RWPE1 (cell line): ENCODE results near the gene PURA.

ENCODE experiments used
- CTCF ChIA-PET: fragments of 350-600 bp; sonication (Branson Sonifier 250); formaldehyde crosslinking; extraction: SDS; loops from one replicate; lab custom pipeline; 2021; lab: Yijun Ruan, JAX
- POLR2A ChIA-PET: fragments of 400-600 bp; formaldehyde crosslinking; extraction: SDS; loops from one replicate; lab custom pipeline; 2020; ENCODE audit warnings: antibody characterized with exemption; ENCODE audit not compliant: low non-redundant PET; lab: Yijun Ruan, JAX
- DNase-seq: peaks from one replicate; pipeline ENCODE4 v3.0.0; 2012; ENCODE audit warnings: low spot score
- H3K27ac ChIP-seq: fragments of 450-650 bp; 2 replicates; pipeline ENCODE4 v1.5.1; 2017
- TF ChIP-seq, protein P1 (sequence below): fragments of 450-650 bp; conservative IDR thresholded peaks from 2 replicates; pipeline ENCODE4 v1.5.1; 2017; ENCODE audit warnings: low read depth, mild to moderate bottlenecking

The PURA gene

GRCh38 chr5:140113699-140114263 is at the start of gene PURA:
Gene PURA, plus strand, starts transcription at chr5:140114109. Its CDS starts 73 bp downstream, at chr5:140114182.
- TF ChIP-seq, protein P1, sequence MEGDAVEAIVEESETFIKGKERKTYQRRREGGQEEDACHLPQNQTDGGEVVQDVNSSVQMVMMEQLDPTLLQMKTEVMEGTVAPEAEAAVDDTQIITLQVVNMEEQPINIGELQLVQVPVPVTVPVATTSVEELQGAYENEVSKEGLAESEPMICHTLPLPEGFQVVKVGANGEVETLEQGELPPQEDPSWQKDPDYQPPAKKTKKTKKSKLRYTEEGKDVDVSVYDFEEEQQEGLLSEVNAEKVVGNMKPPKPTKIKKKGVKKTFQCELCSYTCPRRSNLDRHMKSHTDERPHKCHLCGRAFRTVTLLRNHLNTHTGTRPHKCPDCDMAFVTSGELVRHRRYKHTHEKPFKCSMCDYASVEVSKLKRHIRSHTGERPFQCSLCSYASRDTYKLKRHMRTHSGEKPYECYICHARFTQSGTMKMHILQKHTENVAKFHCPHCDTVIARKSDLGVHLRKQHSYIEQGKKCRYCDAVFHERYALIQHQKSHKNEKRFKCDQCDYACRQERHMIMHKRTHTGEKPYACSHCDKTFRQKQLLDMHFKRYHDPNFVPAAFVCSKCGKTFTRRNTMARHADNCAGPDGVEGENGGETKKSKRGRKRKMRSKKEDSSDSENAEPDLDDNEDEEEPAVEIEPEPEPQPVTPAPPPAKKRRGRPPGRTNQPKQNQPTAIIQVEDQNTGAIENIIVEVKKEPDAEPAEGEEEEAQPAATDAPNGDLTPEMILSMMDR = peak; percentile 21; the same call in 1 of the 2 replicates
- peak within 1 kb of the TSS; percentile 95 for H3K27ac ChIP-seq
- peak; percentile 97 for DNase-seq
- POLR2A ChIA-PET = no interaction called here
- CTCF ChIA-PET = interaction anchor here (0.7 to 2.3 kb wide), 4 partner anchors 32 to 670 kb away, joined by 3 to 10 read pairs (median 4); no protein-coding TSS in a partner anchor

DNA sequence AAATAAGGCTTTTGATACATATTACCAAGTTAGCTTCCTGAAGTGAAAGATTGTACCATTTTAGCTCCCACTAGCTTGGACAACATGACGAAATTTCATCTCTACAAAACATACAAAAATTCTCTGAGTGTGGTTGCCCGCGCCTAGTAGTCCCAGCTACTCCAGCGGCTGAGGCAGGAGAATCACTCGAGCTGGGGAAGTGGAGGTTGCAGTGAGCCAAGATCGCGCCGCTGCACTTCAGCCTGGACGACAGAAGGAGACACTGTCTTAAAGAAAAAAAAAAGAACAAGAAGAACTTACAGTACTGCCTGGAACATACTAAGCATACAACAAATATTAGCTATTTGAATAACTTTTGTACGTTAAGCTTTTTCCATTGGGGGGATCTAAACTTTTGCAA is 41.1 kb upstream of the PURA start:
- CTCF ChIA-PET = interaction anchor here (0.6 to 2.1 kb wide), 15 partner anchors 14 to 293 kb away, joined by 3 to 9 read pairs (median 4); partner anchors contain the start of gene NRG2
- TF ChIP-seq, protein P1 = no peak
- no peak for DNase-seq
- no peak overlapping the region for H3K27ac ChIP-seq
- POLR2A ChIA-PET = no interaction called here

DNA sequence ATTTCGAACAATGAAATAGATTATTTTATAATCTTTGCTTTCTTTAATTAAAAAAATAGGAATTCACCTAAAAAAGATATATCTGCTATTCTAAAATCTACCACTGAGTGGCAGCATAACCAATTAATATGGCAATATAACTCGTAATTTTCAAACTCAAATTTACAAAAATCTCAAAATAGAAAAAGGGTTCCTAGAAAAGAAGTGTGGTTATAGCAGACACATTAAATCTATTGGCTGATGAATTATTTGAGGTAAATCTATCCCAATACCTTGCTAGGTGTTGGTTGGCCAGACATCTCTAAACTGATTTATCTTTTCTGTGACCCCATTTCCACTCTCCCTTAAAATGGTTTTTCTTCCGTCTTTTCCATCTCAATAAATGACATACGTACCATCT is 40.6 kb upstream of the PURA start:
- TF ChIP-seq, protein P1 = peak; percentile 78
- ChIA-PET POLR2A (no interaction called here), CTCF (interaction anchor here (0.6 to 2.1 kb wide), 11 partner anchors 14 to 293 kb away, joined by 3 to 9 read pairs (median 4); partner anchors contain the start of gene NRG2)
- DNase-seq = peak; percentile 45
- H3K27ac ChIP-seq = no peak overlapping the region

GRCh38 chr5:140075371-140075770 is 38.5 kb upstream of the PURA start:
- CTCF ChIA-PET = interaction anchor here (0.6 to 3.6 kb wide), 12 partner anchors 18 to 164 kb away, joined by 3 to 26 read pairs (median 4); no protein-coding TSS in a partner anchor

DNA sequence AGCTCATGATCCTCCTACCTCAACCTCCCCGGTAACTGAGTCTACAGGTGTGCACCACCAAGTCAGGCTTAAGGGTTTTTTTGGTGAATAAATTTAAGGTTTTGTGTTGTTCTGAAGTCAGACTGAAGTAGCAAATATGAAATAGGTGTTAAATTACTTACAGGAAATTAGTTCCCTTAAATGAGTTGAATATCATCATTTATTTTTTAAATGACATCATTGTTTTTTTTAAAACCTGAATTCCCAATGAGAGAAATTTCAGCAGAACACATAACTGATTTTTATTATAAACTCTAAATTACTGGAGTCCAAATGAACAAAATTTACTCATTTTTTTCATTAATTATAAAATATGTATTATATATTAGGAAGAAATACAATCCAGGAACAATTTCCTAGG is 37.8 kb upstream of the PURA start:
- TF ChIP-seq, protein P1 = no peak
- ChIA-PET CTCF (interaction anchor here (0.8 to 3.6 kb wide), 6 partner anchors 17 to 163 kb away, joined by 3 to 26 read pairs (median 4); no protein-coding TSS in a partner anchor), POLR2A (no interaction called here)
- DNase-seq = no peak
- no peak overlapping the region for H3K27ac ChIP-seq

More at GRCh38 chr5:140075371-140075770, 38.5 kb upstream of the PURA start:
- peak; percentile 44 for DNase-seq
- H3K27ac ChIP-seq = no peak overlapping the region
- POLR2A ChIA-PET = no interaction called here
- TF ChIP-seq, protein P1 = peak; percentile 45; the same call in 1 of the 2 replicates

- ChIA-PET CTCF (interaction anchor here (1.5 to 3.6 kb wide), 2 partner anchors 79 to 92 kb away, joined by 5 to 26 read pairs; no protein-coding TSS in a partner anchor), POLR2A (no interaction called here)
- DNase-seq = no peak
- no peak overlapping the region for H3K27ac ChIP-seq
- TF ChIP-seq, protein P1 = no peak
Measured at GRCh38 chr5:140076788-140077187, 37.1 kb upstream of the PURA start.
